K562 (cell line): ENCODE results near the gene ATPAF2. TPM values are rescaled to one million over a fixed set of nuclear protein-coding genes. Genes with fewer than 3 reads are reported as not detected.

Experiments
- ATAC-seq: fragments of 200-7000 bp; cut with Tn5 transposase; 3 replicates; pipeline ENCODE4 v1.9.1; 2020; ENCODE audit warnings: moderate library complexity
- BruUV-seq: library from RNA; stranded (reverse); fragments of 400-500 nt; replicated peaks from 2 replicates; lab custom pipeline; 2021; lab: Mats Ljungman, UMichigan
- CTCF ChIA-PET: fragments of 300-600 bp; formaldehyde crosslinking; extraction: SDS; loops from one replicate; lab custom pipeline; 2021; ENCODE audit warnings: low intra/inter-chr PET ratio; lab: Yijun Ruan, JAX
- POLR2A ChIA-PET: fragments of 300-600, 350-650 bp; sonication (Branson Sonifier 250); formaldehyde crosslinking; extraction: SDS; loops from one replicate; lab custom pipeline; 2021; ENCODE audit warnings: antibody characterized with exemption, inconsistent platforms; lab: Yijun Ruan, JAX
- DNase-seq, 4 experiments: peaks; one replicate each; pipeline versions ENCODE4 v3.0.0 to v3.0.0-alpha.2; 2011 to 2018; ENCODE audit warnings: low spot score in 3 of 4, mixed read lengths in 3 of 4; ENCODE audit errors: extremely low read depth in 1 of 4
- FAIRE-seq: peaks from 2 replicates; lab custom pipeline; 2011; peaks lifted over from hg19 to GRCh38; lab: Jason Lieb, UNC
- H2AFZ ChIP-seq: 2 replicates; pipeline ENCODE4 v1.6.0; 2011; ENCODE audit warnings: low read depth, low read length, control low read depth, inconsistent platforms
- H3K27ac ChIP-seq: fragments of 200-600 bp; 3 replicates; pipeline ENCODE4 v1.8.0; 2011; ENCODE audit warnings: low read depth, mild to moderate bottlenecking, control low read depth, inconsistent platforms, low read length, moderate library complexity, mixed read lengths; ENCODE audit errors: extremely low read depth
- H3K27me3 ChIP-seq, 2 experiments: fragments of 300-600 bp in 1 of 2; 2 replicates in 1 of 2; 3 replicates in 1 of 2; pipeline versions ENCODE4 v1.6.0 to v1.8.0; 2011; ENCODE audit warnings: inconsistent platforms in 2 of 2, low read length in 2 of 2, mild to moderate bottlenecking in 1 of 2, mixed read lengths in 1 of 2, moderate library complexity in 1 of 2; ENCODE audit not compliant: control insufficient read depth in 2 of 2, insufficient read depth in 2 of 2
- H3K36me3 ChIP-seq: fragments of 300-600 bp; 3 replicates; pipeline ENCODE4 v1.8.0; 2011; ENCODE audit warnings: mild to moderate bottlenecking, low read length, inconsistent platforms; ENCODE audit not compliant: control insufficient read depth, insufficient read depth
- H3K4me1 ChIP-seq, 2 experiments: fragments of 200-600 bp in 1 of 2; replicated peaks in 1 of 2; 2 replicates in 1 of 2; 3 replicates in 1 of 2; pipeline versions ENCODE4 v1.5.1 to v1.8.0; 2011; ENCODE audit warnings: inconsistent platforms in 2 of 2, low read length in 2 of 2, mild to moderate bottlenecking in 1 of 2, mixed read lengths in 1 of 2, moderate library complexity in 1 of 2; ENCODE audit not compliant: control insufficient read depth in 2 of 2, insufficient read depth in 2 of 2
- H3K4me2 ChIP-seq: 2 replicates; pipeline ENCODE4 v1.6.1; 2011; ENCODE audit warnings: low read length, control low read depth, inconsistent platforms, mixed read lengths; ENCODE audit not compliant: insufficient read depth
- H3K4me3 ChIP-seq: fragments of 200-600 bp; sonication (generic), shearing (Covaris generic); 2 replicates; pipeline ENCODE4 v1.5.1; 2016; ENCODE audit warnings: control low read depth, inconsistent platforms
- H3K79me2 ChIP-seq: fragments of 200-600 bp; 3 replicates; pipeline ENCODE4 v1.8.0; 2011; ENCODE audit warnings: low read length, inconsistent platforms; ENCODE audit not compliant: control insufficient read depth, insufficient read depth
- H3K9ac ChIP-seq, 2 experiments: 2 replicates each; pipeline versions ENCODE4 v1.6.0 to v1.6.1; 2011; ENCODE audit warnings: low read depth in 2 of 2, low read length in 2 of 2, control low read depth in 1 of 2, inconsistent platforms in 1 of 2, mild to moderate bottlenecking in 1 of 2, mixed read lengths in 1 of 2; ENCODE audit not compliant: insufficient read depth in 1 of 2
- H3K9me1 ChIP-seq: one replicate; pipeline ENCODE4 v1.6.0; 2011; ENCODE audit warnings: inconsistent platforms, mild to moderate bottlenecking, low read length, moderate library complexity; ENCODE audit not compliant: control insufficient read depth, insufficient read depth
- H3K9me3 ChIP-seq: replicated peaks from 2 replicates; pipeline ENCODE4 v1.5.1; 2011; ENCODE audit warnings: low read depth, low read length, inconsistent platforms; ENCODE audit not compliant: control insufficient read depth, insufficient read depth
- H4K20me1 ChIP-seq: replicated peaks from 2 replicates; pipeline ENCODE4 v1.6.1; 2011; ENCODE audit warnings: low read length, inconsistent platforms, mixed read lengths; ENCODE audit not compliant: control insufficient read depth, insufficient read depth
- CLOCK ChIP-seq: fragments of 250-450 bp; sonication (Bioruptor Pico); IDR thresholded peaks from 2 replicates; pipeline ENCODE4 v1.4.0; 2020; ENCODE audit warnings: mild to moderate bottlenecking, moderate library complexity, borderline replicate concordance
- ETV1 ChIP-seq: fragments of 450-650 bp; conservative IDR thresholded peaks from 2 replicates; pipeline ENCODE4 v1.6.1; 2016; ENCODE audit warnings: missing genetic modification characterization, control low read depth, low read depth, missing compliant biosample characterization
- HES1 ChIP-seq: fragments of 450-650 bp; IDR thresholded peaks from 2 replicates; pipeline ENCODE4 v1.6.1; 2016; ENCODE audit warnings: low read depth, mild to moderate bottlenecking, moderate library complexity
- KDM1A ChIP-seq, 2 experiments: fragments of 450-650 bp; IDR thresholded peaks; 2 replicates each; pipeline ENCODE4 v1.6.1; 2016; ENCODE audit warnings: mild to moderate bottlenecking in 2 of 2
- MAX ChIP-seq: sonication (generic); formaldehyde crosslinking; IDR thresholded peaks from 2 replicates; pipeline ENCODE4 v1.9.0; 2022; ENCODE audit warnings: mild to moderate bottlenecking, missing genetic modification reagents
- MIER1 ChIP-seq: fragments of 450-650 bp; IDR thresholded peaks from 2 replicates; pipeline ENCODE4 v1.6.1; 2016; ENCODE audit warnings: antibody characterized with exemption, mild to moderate bottlenecking, low read depth
- NCOA2 ChIP-seq, 2 experiments: fragments of 450-650 bp; IDR thresholded peaks; 2 replicates each; pipeline ENCODE4 v1.6.1; 2018; ENCODE audit warnings: mild to moderate bottlenecking in 2 of 2, moderate library complexity in 1 of 2; ENCODE audit not compliant: partially characterized antibody in 2 of 2
- NFE2L1 ChIP-seq: fragments of 450-650 bp; IDR thresholded peaks from 2 replicates; pipeline ENCODE4 v1.6.1; 2016; ENCODE audit warnings: missing genetic modification characterization, low read depth, mild to moderate bottlenecking, missing compliant biosample characterization, moderate library complexity, borderline replicate concordance
- PRPF4 ChIP-seq: fragments of 200-400 bp; formaldehyde crosslinking; IDR thresholded peaks from one replicate; pipeline ENCODE4 v1.6.1; 2017; ENCODE audit warnings: low read length, low read depth, mild to moderate bottlenecking; ENCODE audit not compliant: insufficient read depth, poor library complexity, severe bottlenecking
- RBBP5 ChIP-seq: fragments of 200-600 bp; sonication (generic); IDR thresholded peaks from 2 replicates; pipeline ENCODE4 v1.6.1; 2012; ENCODE audit warnings: borderline replicate concordance, mild to moderate bottlenecking, low read length, control low read depth, inconsistent platforms; ENCODE audit not compliant: insufficient read depth, poor library complexity, severe bottlenecking
- TCF3 ChIP-seq: sonication (generic); formaldehyde crosslinking; IDR thresholded peaks from 2 replicates; pipeline ENCODE4 v1.4.0; 2020; ENCODE audit warnings: mild to moderate bottlenecking, missing genetic modification reagents
- ZFP1 ChIP-seq: fragments of 450-650 bp; formaldehyde crosslinking; IDR thresholded peaks from 2 replicates; pipeline ENCODE4 v1.4.0; 2020; ENCODE audit warnings: mild to moderate bottlenecking, mixed read lengths
- ZNF134 ChIP-seq: fragments of 250-450 bp; sonication (Bioruptor Pico); conservative IDR thresholded peaks from 2 replicates; pipeline ENCODE4 v1.4.0; 2020
- ZNF143 ChIP-seq: sonication (generic); formaldehyde crosslinking; IDR thresholded peaks from 2 replicates; pipeline ENCODE4 v1.9.0; 2022; ENCODE audit warnings: mild to moderate bottlenecking, missing genetic modification reagents
- ZNF24 ChIP-seq: fragments of 450-650 bp; IDR thresholded peaks from 2 replicates; pipeline ENCODE4 v1.6.1; 2016
- ZNF444 ChIP-seq: fragments of 250-450 bp; sonication (Bioruptor Pico); IDR thresholded peaks from 2 replicates; pipeline ENCODE4 v1.4.0; 2020; ENCODE audit warnings: mild to moderate bottlenecking, moderate library complexity
- ZNF551 ChIP-seq: fragments of 250-450 bp; sonication (Bioruptor Pico); IDR thresholded peaks from 2 replicates; pipeline ENCODE4 v1.5.0; 2021; ENCODE audit warnings: mild to moderate bottlenecking, moderate library complexity
- WGBS: fragments of 100-300 bp; shearing (Covaris generic); methylation state at CpG from one replicate; pipeline ENCODE4 v1.1.6; 2016; ENCODE audit warnings: low coverage, mixed read lengths; ENCODE audit not compliant: insufficient coverage; ENCODE audit errors: missing lambda C conversion rate; 5-methylcytosine and 5-hydroxymethylcytosine counted together
- in situ Hi-C: fragments of 300-500 bp; cut with MboI; formaldehyde crosslinking; loops from 4 replicates; pipeline ENCODE4 v1.15.0; 2018; ENCODE audit warnings: inconsistent platforms, mixed read lengths
- intact Hi-C: fragments of 100-400 bp; cut with micrococcal nuclease; formaldehyde crosslinking; loops from 2 replicates; pipeline ENCODE4 v1.14.2; 2022
- polyA plus RNA-seq, 8 experiments: library from polyadenylated mRNA; depleted of rRNA in 4 of 8; stranded (reverse) in 5 of 8; unstranded in 3 of 8; fragments of >200 nt; fragmentation: Nextera tagmentation in 2 of 8; fragmentation: Illumina TruSeq in 1 of 8; extraction: Ambion mirVana in 2 of 8; extraction: Trizol in 1 of 8; gene quantifications; 2 replicates each; pipeline versions ENCODE4 v1.2.1 to v1.2.3, GENCODE V29; 2011 to 2014; ENCODE audit warnings: inconsistent platforms in 1 of 8, missing spikeins in 1 of 8
- total RNA-seq, 7 experiments: library from RNA; depleted of rRNA in 6 of 7; stranded (reverse); fragments of >200 nt in 6 of 7; fragmentation: Illumina TruSeq in 2 of 7; extraction: Trizol in 2 of 7; gene quantifications; 2 replicates each; pipeline versions ENCODE4 v1.2.1 to v1.2.3, GENCODE V29; 2011 to 2021; ENCODE audit warnings: low replicate concordance in 1 of 7

Gene ATPAF2
- total and polyA plus RNA-seq, 9 of the 15 experiments (the other 6 are each of a cell fraction or from before 2014, with no cell fraction given): 2.1 to 19.2 (median 11.3) TPM

- ChIA-PET POLR2A (interaction anchor here (0.6 to 2.2 kb wide), 7 partner anchors 8 to 52 kb away, joined by 3 to 9 read pairs (median 5); no protein-coding TSS in a partner anchor), CTCF (no interaction called here)
- ATAC-seq: peak; percentile 98
- BruUV-seq: TSS peak; percentile 72
- peak; percentile 81 to 92 (median 85) for DNase-seq
- peak within 1 kb of the TSS; percentile 91 for H2AFZ ChIP-seq
- H3K9me3 ChIP-seq: no peaks in the 10 kb centered on the region
- H3K4me3 ChIP-seq: peak within 1 kb of the TSS; percentile 67
- peak within 1 kb of the TSS; percentile 78 to 99 for H3K9ac ChIP-seq
- H3K27me3 ChIP-seq: no peaks in the 10 kb centered on the region
- H3K4me2 ChIP-seq: peak within 1 kb of the TSS; percentile 91
- peaks cover 20% of the 10 kb centered on the region; the same call in 2 of the 3 replicates for H3K36me3 ChIP-seq
- H3K79me2 ChIP-seq: peaks cover 24% of the 10 kb centered on the region
- H3K27ac ChIP-seq: peak within 1 kb of the TSS; percentile 83
- no peaks in the 10 kb centered on the region for H3K9me1 ChIP-seq
- no peaks in the 10 kb centered on the region for H4K20me1 ChIP-seq
- in situ Hi-C loops: no loop called here
- peak; percentile 64 for FAIRE-seq
- H3K4me1 ChIP-seq: peaks cover 3 to 13% of the 10 kb centered on the region in 2 experiments; a peak in 4 of 5 replicates
- under 1% methylated on average over 29 of the region's 52 CpGs for WGBS
- intact Hi-C loops: loop anchor here (5.0 kb wide), 1 partner anchor 46 kb away; no protein-coding TSS in a partner anchor
- TF ChIP-seq HES1 (no peak), ZNF143 (CRISPR knock-in tag) (no peak), CLOCK (CRISPR knock-in tag) (no peak), ZFP1 (CRISPR knock-in tag) (no peak), ZNF134 (CRISPR knock-in tag) (no peak), ETV1 (tag) (peak; percentile 79), ZNF444 (no peak), PRPF4 (no peak), ZNF24 (peak; percentile 78), MIER1 (no peak), KDM1A (IDR thresholded peaks at IDR 0.05) (peak; percentile 96 to 98), RBBP5 (peak; percentile 88), NCOA2 (IDR thresholded peaks at IDR 0.05; ENCODE audit: partially characterized antibody in 2 of 2) (no peak), TCF3 (0 out of 2 replicates have a peak, but pooled peaks have one; percentile 9), MAX (CRISPR knock-in tag) (peak; percentile 86), ZNF551 (CRISPR knock-in tag) (no peak), NFE2L1 (tag) (no peak)
These were observed 48.9 kb upstream of the ATPAF2 start, which contains the start of gene DRG2 for GRCh38 chr17:18087610-18088491. DRG2 (plus strand) TSS chr17:18087948; CDS start chr17:18088024, 76 bp downstream.
